NK-92 (cell line): Measurements from ENCODE around the gene OR13C3.
"Not testable (repeated sequence)": the region's sequence is repeated elsewhere in the genome, so short reads cannot be mapped to it uniquely, and the experiment has no call there.

Source experiments
- DNase-seq: peaks from one replicate; lab custom pipeline; 2025; ENCODE audit not compliant: unreplicated experiment; lab: John Stamatoyannopoulos, UW

The OR13C3 gene

DNA sequence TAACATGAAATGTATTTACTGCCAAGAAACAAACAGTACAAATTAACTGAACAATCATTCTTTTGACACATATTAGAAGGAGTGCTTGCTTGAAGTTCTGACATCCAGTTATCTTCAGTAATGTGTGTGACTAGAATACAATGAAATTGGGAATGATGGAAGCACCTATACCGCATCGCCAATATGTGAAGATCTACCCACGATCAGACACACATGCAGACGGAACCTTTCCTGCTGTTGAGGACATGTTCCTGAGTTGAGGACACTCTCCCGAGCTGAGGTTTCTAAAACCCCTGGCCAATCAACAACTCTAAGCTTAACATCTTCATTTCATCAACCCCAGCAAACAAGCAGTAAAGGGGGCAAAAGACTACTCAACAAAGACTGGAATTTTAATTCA, at the start of gene OR13C3:
Gene OR13C3 (minus strand): TSS at position 101 of the 400 bp plus-strand sequence. CDS start 133 bp downstream, outside the sequence.
- DNase-seq = no peak

- DNase-seq = no peak
Observed at GRCh38 chr9:104580562-104580961, 43.9 kb upstream of the OR13C3 start.

GRCh38 chr9:104577263-104577662, 40.6 kb upstream of the OR13C3 start:
- no peak for DNase-seq

DNA sequence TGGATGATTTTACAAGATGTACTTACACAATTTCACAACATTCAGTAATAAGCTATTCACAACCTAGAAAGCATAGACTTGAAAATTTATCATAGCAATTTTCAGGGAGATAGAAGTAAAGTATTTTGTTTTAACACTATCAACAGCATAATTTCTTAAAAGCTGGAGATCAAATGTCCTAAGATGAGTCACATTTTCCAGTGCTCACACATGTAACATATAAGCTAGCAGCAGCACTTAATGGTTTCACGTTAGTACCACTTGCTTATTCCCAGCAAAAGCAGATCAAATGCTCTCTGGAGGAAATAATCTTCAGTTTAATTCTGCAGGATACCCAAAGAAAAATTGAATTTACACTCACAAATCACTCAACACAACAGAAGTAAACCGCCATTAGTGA, 38.8 kb upstream of the OR13C3 start:
- DNase-seq = no peak

- no peak for DNase-seq
Observed at GRCh38 chr9:104572612-104573011, 36.0 kb upstream of the OR13C3 start.

GRCh38 chr9:104568868-104569267, 32.2 kb upstream of the OR13C3 start, which contains the start of gene OR13C8:
TSS of gene OR13C8 (plus strand) at chr9:104569168. CDS start at chr9:104569168, 0 bp downstream.
- DNase-seq = no peak

DNA sequence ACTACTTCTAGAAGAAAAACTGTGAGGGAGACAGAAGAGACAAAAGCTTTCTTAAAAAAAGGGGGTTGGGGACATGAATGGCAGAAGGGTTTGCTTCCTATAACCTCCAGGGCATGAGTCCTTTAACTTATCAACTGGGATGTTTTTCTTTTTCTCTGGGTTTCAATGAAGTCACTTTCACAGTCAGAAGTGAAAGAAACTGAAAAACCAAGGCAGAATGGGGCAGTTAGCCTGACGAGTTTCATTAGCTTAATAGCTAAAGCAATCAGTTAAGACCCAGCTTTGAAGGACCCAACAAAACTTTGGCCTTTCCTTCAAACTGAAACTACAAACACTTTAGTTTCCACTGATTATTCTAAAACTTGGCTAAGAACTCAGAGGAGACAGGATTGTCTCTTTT, 27.7 kb upstream of the OR13C3 start:
- no peak for DNase-seq

- no peak for DNase-seq
Observed at GRCh38 chr9:104556830-104557634, 20.4 kb upstream of the OR13C3 start.

DNA sequence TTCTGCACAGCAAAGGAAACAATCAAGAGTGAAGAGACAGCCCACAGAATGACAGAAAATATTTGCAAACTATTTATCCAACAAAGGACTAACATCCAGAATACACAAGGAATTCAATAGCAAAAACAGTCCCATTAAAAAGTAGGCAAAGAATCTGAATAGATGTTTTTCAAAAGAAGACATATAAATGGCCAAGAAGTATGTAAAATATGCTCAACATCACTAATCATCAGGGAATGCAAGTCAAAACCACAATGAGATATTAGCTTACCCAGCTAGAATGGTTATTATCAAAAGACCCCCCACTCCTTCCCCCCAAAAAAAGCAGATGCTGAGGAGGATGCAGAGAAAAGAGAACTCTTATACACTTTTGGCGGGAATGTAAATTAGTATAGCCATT, 18.9 kb upstream of the OR13C3 start:
- no peak for DNase-seq

- DNase-seq = no peak
Observed at GRCh38 chr9:104553261-104553660, 16.6 kb upstream of the OR13C3 start.

DNA sequence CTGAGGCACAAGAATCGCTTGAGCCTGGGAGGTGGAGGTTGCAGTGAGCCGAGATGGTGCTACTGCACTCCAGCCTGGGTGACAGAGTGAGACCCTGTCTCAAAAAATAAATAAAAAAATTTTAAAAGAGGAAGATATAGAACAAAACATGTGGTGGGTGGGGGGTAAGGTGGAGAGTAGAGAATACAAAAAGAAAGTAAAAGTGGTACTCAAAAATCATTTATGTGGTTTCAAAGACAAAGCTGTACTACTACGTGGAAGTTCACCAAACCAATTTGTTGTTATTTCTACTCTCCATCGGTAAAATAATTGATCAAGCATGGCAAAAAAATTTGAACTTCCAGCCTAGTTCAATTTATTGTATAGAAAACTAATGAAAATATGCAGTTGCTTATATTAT, 8.0 kb upstream of the OR13C3 start:
- DNase-seq = no peak

DNA sequence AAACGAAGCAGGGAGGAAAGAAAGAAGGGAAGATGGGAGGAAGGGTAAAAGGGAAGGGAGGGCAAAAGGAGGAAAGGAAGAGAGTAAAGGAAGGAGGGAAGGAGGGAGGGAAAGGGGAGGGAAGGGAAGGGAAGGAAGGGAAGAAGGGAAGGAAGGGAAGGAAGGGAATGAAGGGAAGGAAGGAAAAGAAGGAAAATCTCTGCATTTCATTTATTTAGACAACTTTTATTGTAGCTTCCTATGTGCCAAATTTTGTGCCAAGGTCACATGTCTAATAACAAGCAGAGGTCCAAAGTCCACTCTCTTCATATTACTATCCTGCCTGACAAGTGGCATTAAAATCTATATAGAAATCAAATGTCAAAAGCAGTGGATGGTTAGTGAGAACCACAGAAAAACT, 2.6 kb upstream of the OR13C3 start:
- DNase-seq = no peak

- DNase-seq = no peak
Observed at GRCh38 chr9:104527109-104527508, 9.5 kb downstream of the OR13C3 start, which contains the start of gene OR13C4. TSS of gene OR13C4 (minus strand) at chr9:104527209. CDS start at chr9:104527209, 0 bp downstream.

DNA sequence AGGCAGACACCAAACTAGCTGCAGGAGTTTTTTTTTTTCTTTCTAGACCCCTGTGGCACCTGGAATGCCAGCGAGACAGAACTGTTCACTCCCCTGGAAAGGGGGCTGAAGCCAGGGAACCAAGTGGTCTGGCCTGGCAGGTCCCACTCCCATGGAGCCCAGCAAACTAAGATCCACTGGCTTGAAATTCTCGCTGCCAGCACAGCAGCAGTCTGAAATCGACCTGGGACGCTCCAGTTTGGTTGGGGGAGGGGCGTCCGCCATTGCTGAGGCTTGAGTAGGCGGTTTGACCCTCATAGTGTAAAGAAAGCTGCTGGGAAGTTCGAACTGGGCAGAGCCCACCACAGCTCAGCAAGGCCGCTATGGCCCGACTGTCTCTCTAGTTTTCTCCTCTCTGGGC, 16.4 kb downstream of the OR13C3 start:
- not testable (repeated sequence) for DNase-seq

DNA sequence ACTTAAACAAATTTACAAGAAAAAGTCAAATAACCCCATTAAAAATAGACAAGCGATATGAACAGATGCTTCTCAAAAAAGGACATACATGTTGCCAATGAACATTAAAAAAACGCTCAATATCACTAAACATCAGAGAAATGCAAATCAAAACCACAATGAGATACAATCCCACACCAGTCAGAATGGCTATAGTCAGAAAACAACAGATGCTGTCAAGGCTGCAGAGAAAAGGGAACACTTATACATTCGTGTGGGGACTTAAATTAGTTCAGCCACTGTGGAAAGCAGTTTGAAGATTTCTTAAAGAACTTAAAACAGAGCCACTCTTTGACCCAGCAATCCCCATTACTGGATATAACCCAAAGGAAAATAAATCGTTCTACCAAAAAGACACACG, 21.8 kb downstream of the OR13C3 start:
- no peak for DNase-seq

- no peak for DNase-seq
Observed at GRCh38 chr9:104506565-104506964, 30.1 kb downstream of the OR13C3 start.

DNA sequence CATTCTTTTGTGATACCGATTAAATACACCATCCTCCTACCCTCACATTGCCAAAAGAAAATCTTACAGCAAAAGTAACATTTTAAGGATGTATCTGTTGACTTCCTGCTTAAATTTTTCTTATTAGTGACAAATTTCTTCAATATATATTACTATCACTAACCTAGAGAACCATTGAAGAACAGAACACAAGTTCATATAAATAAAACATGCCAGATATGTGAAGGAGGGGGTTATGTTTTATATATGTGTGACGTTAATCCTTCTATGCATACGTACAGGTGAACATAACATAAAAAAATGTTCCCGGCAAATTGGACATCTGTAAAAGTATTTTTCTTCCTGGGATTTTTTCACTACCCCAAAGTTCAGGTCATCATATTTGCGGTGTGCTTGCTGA, 32.7 kb downstream of the OR13C3 start, which contains the start of gene OR13F1:
Gene OR13F1 (plus strand): TSS at position 301 of the 400 bp plus-strand sequence. CDS start 0 bp downstream, at position 301.
- DNase-seq = no peak

GRCh38 chr9:104503440-104503839, 33.2 kb downstream of the OR13C3 start:
- DNase-seq = no peak

DNA sequence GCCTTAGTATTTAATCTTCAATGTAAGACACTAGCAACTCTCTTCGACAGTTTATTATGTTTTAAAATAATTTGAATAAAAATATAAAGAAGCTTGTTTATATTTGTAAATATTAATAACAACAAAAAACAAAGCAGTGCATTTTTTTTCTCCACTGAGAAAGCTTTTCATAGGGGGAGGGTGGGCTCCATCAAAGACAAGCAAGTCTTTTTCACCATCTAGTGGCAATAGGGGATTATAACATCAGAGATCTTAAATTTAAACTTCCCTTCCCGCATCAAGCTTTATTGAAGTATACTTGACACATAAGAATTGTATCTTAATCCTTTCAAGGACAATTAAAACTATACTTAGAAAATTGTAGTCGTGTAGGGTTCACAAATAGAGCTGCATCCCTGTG, 41.8 kb downstream of the OR13C3 start:
- no peak for DNase-seq
